ENCODE measurements around the gene PRKAG2.
A peak's percentile ranks its signal among the peaks of the same experiment; 100 is the strongest.

The PRKAG2 gene

GRCh38 chr7:151655555-151655954 lies 221.4 kb downstream of the PRKAG2 start:
- Mint-ChIP-seq H3K9me3 (ENCODE audit: low read depth) (no peaks in the 10 kb centered on the region), H3K36me3 (peaks cover 3% of the 10 kb centered on the region), H3K27ac (no peak overlapping the region), H3K4me1 (ENCODE audit: low read depth) (no peaks in the 10 kb centered on the region), H3K4me3 (no peak overlapping the region), H3K27me3 (no peaks in the 10 kb centered on the region)

GRCh38 chr7:151652111-151652510 lies 224.8 kb downstream of the PRKAG2 start:
- peaks cover 8% of the 10 kb centered on the region for H3K36me3 Mint-ChIP-seq

GRCh38 chr7:151650161-151650560 lies 226.8 kb downstream of the PRKAG2 start:
- Mint-ChIP-seq H3K9me3 (ENCODE audit: low read depth) (no peaks in the 10 kb centered on the region), H3K36me3 (peaks cover 13% of the 10 kb centered on the region), H3K27ac (no peak overlapping the region), H3K4me1 (ENCODE audit: low read depth) (no peaks in the 10 kb centered on the region), H3K27me3 (no peaks in the 10 kb centered on the region), H3K4me3 (no peak overlapping the region)

More at GRCh38 chr7:151652111-151652510, 224.8 kb downstream of the PRKAG2 start:
- Mint-ChIP-seq H3K4me3 (no peak overlapping the region), H3K27me3 (no peaks in the 10 kb centered on the region), H3K27ac (no peak overlapping the region), H3K4me1 (ENCODE audit: low read depth) (no peaks in the 10 kb centered on the region), H3K9me3 (ENCODE audit: low read depth) (no peaks in the 10 kb centered on the region)

GRCh38 chr7:151648429-151648828 lies 228.5 kb downstream of the PRKAG2 start:
- no peak overlapping the region for H3K27ac Mint-ChIP-seq
- H3K4me1 Mint-ChIP-seq (ENCODE audit: low read depth): no peaks in the 10 kb centered on the region
- H3K9me3 Mint-ChIP-seq (ENCODE audit: low read depth): no peaks in the 10 kb centered on the region
- peaks cover 17% of the 10 kb centered on the region for H3K36me3 Mint-ChIP-seq
- H3K27me3 Mint-ChIP-seq: no peaks in the 10 kb centered on the region
- no peak overlapping the region for H3K4me3 Mint-ChIP-seq

- no peaks in the 10 kb centered on the region for H3K27me3 Mint-ChIP-seq
- H3K9me3 Mint-ChIP-seq (ENCODE audit: low read depth): no peaks in the 10 kb centered on the region
- H3K4me1 Mint-ChIP-seq (ENCODE audit: low read depth): no peaks in the 10 kb centered on the region
- H3K27ac Mint-ChIP-seq: no peak overlapping the region
- H3K36me3 Mint-ChIP-seq: peaks cover 17% of the 10 kb centered on the region
- no peak overlapping the region for H3K4me3 Mint-ChIP-seq
Observed at GRCh38 chr7:151647874-151648273, 229.0 kb downstream of the PRKAG2 start.

- Mint-ChIP-seq H3K4me3 (no peak overlapping the region), H3K4me1 (ENCODE audit: low read depth) (no peaks in the 10 kb centered on the region), H3K27me3 (no peaks in the 10 kb centered on the region), H3K27ac (no peak overlapping the region), H3K9me3 (ENCODE audit: low read depth) (no peaks in the 10 kb centered on the region), H3K36me3 (peaks cover 17% of the 10 kb centered on the region)
Observed at GRCh38 chr7:151647006-151647405, 229.9 kb downstream of the PRKAG2 start.

- Mint-ChIP-seq H3K4me1 (ENCODE audit: low read depth) (no peaks in the 10 kb centered on the region), H3K27me3 (no peaks in the 10 kb centered on the region), H3K27ac (no peak overlapping the region), H3K9me3 (ENCODE audit: low read depth) (no peaks in the 10 kb centered on the region), H3K36me3 (peaks cover 17% of the 10 kb centered on the region), H3K4me3 (no peak overlapping the region)
Observed at GRCh38 chr7:151645311-151645710, 231.6 kb downstream of the PRKAG2 start.

GRCh38 chr7:151644554-151644953 lies 232.4 kb downstream of the PRKAG2 start:
- Mint-ChIP-seq H3K27ac (no peak overlapping the region), H3K9me3 (ENCODE audit: low read depth) (no peaks in the 10 kb centered on the region), H3K4me3 (no peak overlapping the region)

GRCh38 chr7:151642746-151643145 lies 234.2 kb downstream of the PRKAG2 start:
- H3K27ac Mint-ChIP-seq: no peak overlapping the region
- H3K9me3 Mint-ChIP-seq (ENCODE audit: low read depth): no peaks in the 10 kb centered on the region
- H3K27me3 Mint-ChIP-seq: no peaks in the 10 kb centered on the region
- H3K36me3 Mint-ChIP-seq: peaks cover 14% of the 10 kb centered on the region
- H3K4me3 Mint-ChIP-seq: no peak overlapping the region
- H3K4me1 Mint-ChIP-seq (ENCODE audit: low read depth): no peaks in the 10 kb centered on the region

More at GRCh38 chr7:151644554-151644953, 232.4 kb downstream of the PRKAG2 start:
- H3K27me3 Mint-ChIP-seq: no peaks in the 10 kb centered on the region
- H3K36me3 Mint-ChIP-seq: peaks cover 17% of the 10 kb centered on the region
- H3K4me1 Mint-ChIP-seq (ENCODE audit: low read depth): no peaks in the 10 kb centered on the region

GRCh38 chr7:151641587-151641986 lies 235.3 kb downstream of the PRKAG2 start:
- Mint-ChIP-seq H3K4me1 (ENCODE audit: low read depth) (no peaks in the 10 kb centered on the region), H3K27me3 (no peaks in the 10 kb centered on the region), H3K4me3 (no peak overlapping the region), H3K9me3 (ENCODE audit: low read depth) (no peaks in the 10 kb centered on the region), H3K36me3 (peaks cover 9% of the 10 kb centered on the region), H3K27ac (no peak overlapping the region)

GRCh38 chr7:151637781-151638261 lies 239.1 kb downstream of the PRKAG2 start:
- Mint-ChIP-seq H3K4me1 (ENCODE audit: low read depth) (peaks cover 7% of the 10 kb centered on the region), H3K9me3 (ENCODE audit: low read depth) (no peaks in the 10 kb centered on the region), H3K4me3 (no peak overlapping the region), H3K27me3 (no peaks in the 10 kb centered on the region), H3K36me3 (peaks cover 3% of the 10 kb centered on the region), H3K27ac (no peak overlapping the region)

- H3K4me1 Mint-ChIP-seq (ENCODE audit: low read depth): peaks cover 27% of the 10 kb centered on the region
- no peak overlapping the region for H3K4me3 Mint-ChIP-seq
- H3K27ac Mint-ChIP-seq: peak overlapping the region; percentile 8
- H3K36me3 Mint-ChIP-seq: peaks cover 3% of the 10 kb centered on the region
- no peaks in the 10 kb centered on the region for H3K27me3 Mint-ChIP-seq
- no peaks in the 10 kb centered on the region for H3K9me3 Mint-ChIP-seq (ENCODE audit: low read depth)
Observed at GRCh38 chr7:151634643-151635042, 242.3 kb downstream of the PRKAG2 start.

- peaks cover 3% of the 10 kb centered on the region for H3K36me3 Mint-ChIP-seq
- H3K27me3 Mint-ChIP-seq: no peaks in the 10 kb centered on the region
- H3K4me3 Mint-ChIP-seq: peak overlapping the region; percentile 96
- no peaks in the 10 kb centered on the region for H3K9me3 Mint-ChIP-seq (ENCODE audit: low read depth)
- H3K27ac Mint-ChIP-seq: peak overlapping the region; percentile 96
- H3K4me1 Mint-ChIP-seq (ENCODE audit: low read depth): peaks cover 34% of the 10 kb centered on the region
Observed at GRCh38 chr7:151633516-151633812, 243.5 kb downstream of the PRKAG2 start.

- H3K4me1 Mint-ChIP-seq (ENCODE audit: low read depth): peaks cover 34% of the 10 kb centered on the region
- peak overlapping the region; percentile 96 for H3K27ac Mint-ChIP-seq
- peak overlapping the region; percentile 96 for H3K4me3 Mint-ChIP-seq
- H3K9me3 Mint-ChIP-seq (ENCODE audit: low read depth): no peaks in the 10 kb centered on the region
- H3K27me3 Mint-ChIP-seq: no peaks in the 10 kb centered on the region
- H3K36me3 Mint-ChIP-seq: peaks cover 3% of the 10 kb centered on the region
Observed at GRCh38 chr7:151632750-151633515, 244.0 kb downstream of the PRKAG2 start.

GRCh38 chr7:151631953-151632749 lies 244.8 kb downstream of the PRKAG2 start:
- H3K4me3 Mint-ChIP-seq: peak overlapping the region; percentile 96
- no peaks in the 10 kb centered on the region for H3K27me3 Mint-ChIP-seq
- H3K27ac Mint-ChIP-seq: peak overlapping the region; percentile 96
- peaks cover 34% of the 10 kb centered on the region for H3K4me1 Mint-ChIP-seq (ENCODE audit: low read depth)
- no peaks in the 10 kb centered on the region for H3K9me3 Mint-ChIP-seq (ENCODE audit: low read depth)
- H3K36me3 Mint-ChIP-seq: peaks cover 3% of the 10 kb centered on the region
